Karpas-422 (cell line): Measurements from ENCODE around the gene NTM. TPM values are rescaled to one million over a fixed set of nuclear protein-coding genes. Genes with fewer than 3 reads are reported as not detected.
"Not testable (repeated sequence)": the region's sequence is repeated elsewhere in the genome, so short reads cannot be mapped to it uniquely, and the experiment has no call there.

Experiments
- DNase-seq: peaks from one replicate; pipeline ENCODE4 v3.0.0-alpha.2; 2015
- H2AFZ ChIP-seq: fragments of 200-600 bp; sonication (generic); 2 replicates; pipeline ENCODE4 v1.6.1; 2014; ENCODE audit warnings: antibody characterized with exemption, low read length, mixed read lengths
- H3K27ac ChIP-seq: fragments of 200-600 bp; sonication (generic); 2 replicates; pipeline ENCODE4 v1.5.1; 2014; ENCODE audit warnings: mild to moderate bottlenecking, low read length, moderate library complexity
- H3K27me3 ChIP-seq: fragments of 200-600 bp; sonication (generic); 2 replicates; pipeline ENCODE4 v1.6.1; 2014; ENCODE audit warnings: low read length, mixed read lengths
- H3K36me3 ChIP-seq: fragments of 200-600 bp; sonication (generic); 2 replicates; pipeline ENCODE4 v1.6.1; 2014; ENCODE audit warnings: low read length, mixed read lengths; ENCODE audit not compliant: insufficient read depth
- H3K4me1 ChIP-seq: fragments of 200-600 bp; sonication (generic); 2 replicates; pipeline ENCODE4 v1.6.1; 2014; ENCODE audit warnings: mild to moderate bottlenecking, low read length, mixed read lengths
- H3K4me2 ChIP-seq: fragments of 200-600 bp; sonication (generic); 2 replicates; pipeline ENCODE4 v1.6.1; 2014; ENCODE audit warnings: low read length, low read depth, mild to moderate bottlenecking; ENCODE audit not compliant: poor library complexity, severe bottlenecking
- H3K4me3 ChIP-seq: fragments of 200-600 bp; sonication (generic); 2 replicates; pipeline ENCODE4 v1.5.1; 2014; ENCODE audit warnings: mild to moderate bottlenecking, antibody characterized with exemption, low read length, mixed read lengths
- H3K79me2 ChIP-seq: fragments of 200-600 bp; sonication (generic); 2 replicates; pipeline ENCODE4 v1.6.1; 2014; ENCODE audit warnings: mild to moderate bottlenecking, low read length, mixed read lengths
- H3K9ac ChIP-seq: fragments of 200-600 bp; sonication (generic); 2 replicates; pipeline ENCODE4 v1.6.0; 2014; ENCODE audit warnings: low read length
- H3K9me2 ChIP-seq: fragments of 200-600 bp; sonication (generic), shearing (Covaris generic); replicated peaks from 2 replicates; pipeline ENCODE4 v1.6.0; 2014; ENCODE audit warnings: mild to moderate bottlenecking, low read length, moderate library complexity; ENCODE audit not compliant: insufficient read depth
- H3K9me3 ChIP-seq: fragments of 300-700, 200-600 bp; sonication (generic); 2 replicates; pipeline ENCODE4 v1.6.1; 2014; ENCODE audit warnings: low read length, mixed read lengths
- H4K20me1 ChIP-seq: fragments of 200-600 bp; sonication (generic); 2 replicates; pipeline ENCODE4 v1.6.1; 2014; ENCODE audit warnings: mild to moderate bottlenecking, antibody characterized with exemption, low read length, low read depth; ENCODE audit not compliant: insufficient read depth
- total RNA-seq: library from RNA; depleted of rRNA; stranded (reverse); fragments of >200 nt; shearing (Covaris generic); gene quantifications from 2 replicates; pipeline ENCODE4 v1.2.3, GENCODE V29; 2014; ENCODE audit warnings: low replicate concordance

Gene NTM
- total RNA-seq, 1 experiment from 2014 or later: not detected

- H3K79me2 ChIP-seq: no peaks in the 10 kb centered on the region
- no peaks in the 10 kb centered on the region for H3K9me2 ChIP-seq
- H3K27me3 ChIP-seq: no peaks in the 10 kb centered on the region
- DNase-seq: peak; percentile 42
- no peak overlapping the region for H3K27ac ChIP-seq
- H3K4me2 ChIP-seq: peak overlapping the region; percentile 29
- no peaks in the 10 kb centered on the region for H3K36me3 ChIP-seq
- H3K9me3 ChIP-seq: no peaks in the 10 kb centered on the region
- no peaks in the 10 kb centered on the region for H4K20me1 ChIP-seq
- no peak overlapping the region for H3K9ac ChIP-seq
- H3K4me3 ChIP-seq: no peak overlapping the region
- H3K4me1 ChIP-seq: peaks cover 30% of the 10 kb centered on the region
- no peak overlapping the region for H2AFZ ChIP-seq
Observed at GRCh38 chr11:131418189-131418588, 47.8 kb downstream of the NTM start.

GRCh38 chr11:131421066-131421855 lies 50.8 kb downstream of the NTM start:
- Histone ChIP-seq H3K36me3 (no peaks in the 10 kb centered on the region), H3K27me3 (no peaks in the 10 kb centered on the region), H3K27ac (no peak overlapping the region), H3K4me2 (no peak overlapping the region), H3K9me3 (no peaks in the 10 kb centered on the region), H4K20me1 (no peaks in the 10 kb centered on the region), H3K9ac (no peak overlapping the region), H2AFZ (no peak overlapping the region), H3K9me2 (no peaks in the 10 kb centered on the region), H3K4me3 (no peak overlapping the region), H3K4me1 (peaks cover 41% of the 10 kb centered on the region), H3K79me2 (no peaks in the 10 kb centered on the region)
- DNase-seq: no peak

- Histone ChIP-seq H3K27ac (no peak overlapping the region), H3K9me3 (no peaks in the 10 kb centered on the region), H3K4me1 (peaks cover 41% of the 10 kb centered on the region), H3K4me3 (no peak overlapping the region), H3K36me3 (no peaks in the 10 kb centered on the region), H4K20me1 (no peaks in the 10 kb centered on the region), H3K27me3 (no peaks in the 10 kb centered on the region), H3K9me2 (no peaks in the 10 kb centered on the region), H3K4me2 (peak overlapping the region; percentile 23), H3K79me2 (no peaks in the 10 kb centered on the region), H2AFZ (no peak overlapping the region), H3K9ac (no peak overlapping the region)
- DNase-seq: peak; percentile 47
Observed at GRCh38 chr11:131422029-131422428, 51.6 kb downstream of the NTM start.

- Histone ChIP-seq H3K36me3 (no peaks in the 10 kb centered on the region), H3K4me2 (peak overlapping the region; percentile 23), H2AFZ (no peak overlapping the region), H3K9me3 (no peaks in the 10 kb centered on the region), H3K27me3 (no peaks in the 10 kb centered on the region), H3K9ac (no peak overlapping the region), H4K20me1 (no peaks in the 10 kb centered on the region), H3K27ac (no peak overlapping the region), H3K9me2 (no peaks in the 10 kb centered on the region), H3K79me2 (no peaks in the 10 kb centered on the region), H3K4me3 (no peak overlapping the region), H3K4me1 (peaks cover 46% of the 10 kb centered on the region)
- no peak for DNase-seq
Observed at GRCh38 chr11:131422496-131422895, 52.1 kb downstream of the NTM start.

GRCh38 chr11:131423688-131424087 lies 53.3 kb downstream of the NTM start:
- H3K9me3 ChIP-seq: no peaks in the 10 kb centered on the region
- H3K79me2 ChIP-seq: no peaks in the 10 kb centered on the region
- no peak overlapping the region for H2AFZ ChIP-seq
- no peak overlapping the region for H3K27ac ChIP-seq
- H3K4me2 ChIP-seq: no peak overlapping the region
- no peak overlapping the region for H3K9ac ChIP-seq
- no peak overlapping the region for H3K4me3 ChIP-seq
- no peaks in the 10 kb centered on the region for H4K20me1 ChIP-seq
- peaks cover 44% of the 10 kb centered on the region for H3K4me1 ChIP-seq
- DNase-seq: peak; percentile 42
- H3K27me3 ChIP-seq: no peaks in the 10 kb centered on the region
- no peaks in the 10 kb centered on the region for H3K36me3 ChIP-seq
- no peaks in the 10 kb centered on the region for H3K9me2 ChIP-seq

GRCh38 chr11:131424257-131424876 lies 54.0 kb downstream of the NTM start:
- H3K9me2 ChIP-seq, H3K9ac ChIP-seq, DNase-seq, H2AFZ ChIP-seq, H3K9me3 ChIP-seq, H3K36me3 ChIP-seq, H3K27me3 ChIP-seq, H4K20me1 ChIP-seq, H3K4me3 ChIP-seq, H3K27ac ChIP-seq, H3K4me2 ChIP-seq, H3K79me2 ChIP-seq: not testable (repeated sequence)
- peaks cover 42% of the 10 kb centered on the region for H3K4me1 ChIP-seq

GRCh38 chr11:131425285-131425684 lies 54.9 kb downstream of the NTM start:
- H3K27ac ChIP-seq: no peak overlapping the region
- H3K36me3 ChIP-seq: no peaks in the 10 kb centered on the region
- no peaks in the 10 kb centered on the region for H3K79me2 ChIP-seq
- H3K9me3 ChIP-seq: no peaks in the 10 kb centered on the region
- no peaks in the 10 kb centered on the region for H4K20me1 ChIP-seq
- H3K4me2 ChIP-seq: no peak overlapping the region
- no peak for DNase-seq
- no peak overlapping the region for H3K4me3 ChIP-seq
- no peak overlapping the region for H3K9ac ChIP-seq
- H2AFZ ChIP-seq: no peak overlapping the region
- H3K4me1 ChIP-seq: peaks cover 42% of the 10 kb centered on the region
- H3K9me2 ChIP-seq: no peaks in the 10 kb centered on the region
- H3K27me3 ChIP-seq: no peaks in the 10 kb centered on the region

- H3K4me1 ChIP-seq: peaks cover 19% of the 10 kb centered on the region
- H3K9ac ChIP-seq: no peak overlapping the region
- H3K27ac ChIP-seq: no peak overlapping the region
- no peak overlapping the region for H3K4me3 ChIP-seq
- H3K9me3 ChIP-seq: no peaks in the 10 kb centered on the region
- no peaks in the 10 kb centered on the region for H4K20me1 ChIP-seq
- H2AFZ ChIP-seq: no peak overlapping the region
- H3K27me3 ChIP-seq: no peaks in the 10 kb centered on the region
- no peak for DNase-seq
- H3K79me2 ChIP-seq: no peaks in the 10 kb centered on the region
- no peak overlapping the region for H3K4me2 ChIP-seq
- no peaks in the 10 kb centered on the region for H3K9me2 ChIP-seq
- H3K36me3 ChIP-seq: no peaks in the 10 kb centered on the region
Observed at GRCh38 chr11:131428853-131429252, 58.4 kb downstream of the NTM start.
